ENCODE measurements around the gene CCDC190. TPM values are rescaled to one million over a fixed set of nuclear protein-coding genes. Genes with fewer than 3 reads are reported as not detected.
"Not testable (repeated sequence)": the region's sequence is repeated elsewhere in the genome, so short reads cannot be mapped to it uniquely, and the experiment has no call there.

CCDC190 gene
- total and polyA plus RNA-seq, 2 of the 8 experiments (the other 6 are each of a cell fraction or from before 2014, with no cell fraction given) = not detected

GRCh38 chr1:162880617-162881016, 19.6 kb upstream of the CCDC190 start:
- H3K27me3 ChIP-seq (replicated peaks in 1 of 4; ENCODE audit: control insufficient read depth in 3 of 4, extremely low read depth in 1 of 4, insufficient read depth in 3 of 4, low read length in 3 of 4); H3K18ac ChIP-seq (ENCODE audit: extremely low read depth, low read length); H3K9ac ChIP-seq (replicated peaks in 1 of 4; ENCODE audit: extremely low read depth in 1 of 4, low read depth in 3 of 4, low read length in 3 of 4); FAIRE-seq; H4K8ac ChIP-seq (ENCODE audit: extremely low read depth, insufficient read depth, low read length); H3K4me1 ChIP-seq (replicated peaks in 1 of 4; ENCODE audit: control insufficient read depth in 3 of 4, insufficient read depth in 4 of 4, low read length in 3 of 4); H3K23me2 ChIP-seq (ENCODE audit: low read depth, low read length); H3K4ac ChIP-seq (replicated peaks; ENCODE audit: insufficient read length, low read depth, low read length); H3K14ac ChIP-seq (ENCODE audit: insufficient read length); H3K4me3 ChIP-seq (ENCODE audit: extremely low read depth in 1 of 4, insufficient read depth in 2 of 4, low read depth in 3 of 4, low read length in 4 of 4); H4K5ac ChIP-seq (ENCODE audit: insufficient read length, low read depth, low read length); H2BK120ac ChIP-seq (replicated peaks; ENCODE audit: low read depth, low read length); H2BK5ac ChIP-seq (ENCODE audit: low read depth, low read length); H3K79me1 ChIP-seq (ENCODE audit: low read depth, low read length); H2BK15ac ChIP-seq (ENCODE audit: low read length); H2AK5ac ChIP-seq (ENCODE audit: low read depth, low read length); H3K36me3 ChIP-seq (ENCODE audit: control insufficient read depth in 2 of 4, insufficient read depth in 4 of 4, low read length in 3 of 4); H2BK12ac ChIP-seq (ENCODE audit: low read depth, low read length); DNase-seq (ENCODE audit: low read depth in 1 of 2, low spot score in 2 of 2); H2BK20ac ChIP-seq (ENCODE audit: low read length); H3K23ac ChIP-seq (ENCODE audit: insufficient read length); H3K4me2 ChIP-seq (ENCODE audit: insufficient read depth in 1 of 2, low read depth in 2 of 2, low read length in 2 of 2); POLR2A ChIA-PET (ENCODE audit: partially characterized antibody); H3K9me3 ChIP-seq (ENCODE audit: insufficient read depth in 2 of 2, low read depth in 1 of 2, low read length in 1 of 2); H3K56ac ChIP-seq (replicated peaks; ENCODE audit: insufficient read length, low read depth, low read length); H4K20me1 ChIP-seq (replicated peaks in 1 of 2; ENCODE audit: control insufficient read depth in 1 of 2, insufficient read depth in 2 of 2, low read length in 2 of 2); H4K91ac ChIP-seq (replicated peaks; ENCODE audit: insufficient read length, low read length); H3K27ac ChIP-seq (ENCODE audit: low read depth, low read length); H2AFZ ChIP-seq (ENCODE audit: low read length); H3K79me2 ChIP-seq (ENCODE audit: control insufficient read depth in 1 of 2, insufficient read depth in 2 of 2, low read length in 2 of 2): not testable (repeated sequence)
- 100% methylated on average over 1 of the region's 2 CpGs; no CpG with 5 or more reads in 1 of the 2 experiments for WGBS, 2 experiments (ENCODE audit: extremely low coverage in 1 of 2, insufficient coverage in 1 of 2, insufficient read length in 1 of 2, insufficient replicate concordance in 2 of 2, low coverage in 1 of 2, low lambda C conversion rate in 2 of 2, missing lambda C conversion rate in 1 of 2)
- CTCF ChIA-PET (ENCODE audit: partially characterized antibody) = interaction anchor here (0.6 to 1.4 kb wide), 2 partner anchors 20 to 112 kb away, joined by 3 to 5 read pairs; partner anchors contain the start of gene CCDC190
